Smooth muscle cell (in vitro differentiated cells): ENCODE data around the gene HAUS7. TPM values are rescaled to one million over a fixed set of nuclear protein-coding genes. Genes with fewer than 3 reads are reported as not detected.

Source experiments
- DNase-seq: peaks from one replicate; lab custom pipeline; 2025; ENCODE audit not compliant: unreplicated experiment; lab: John Stamatoyannopoulos, UW
- H2AFZ ChIP-seq: fragments of 200-600 bp; sonication (generic); 2 replicates; pipeline ENCODE4 v1.6.0; 2016; ENCODE audit warnings: antibody characterized with exemption, low read depth, mild to moderate bottlenecking
- H3F3A ChIP-seq: fragments of 200-600 bp; sonication (generic); 2 replicates; pipeline ENCODE4 v1.6.0; 2017; ENCODE audit warnings: antibody characterized with exemption, low read depth
- H3K27ac ChIP-seq: fragments of 200-600 bp; sonication (generic); 2 replicates; pipeline ENCODE4 v1.5.1; 2016; ENCODE audit warnings: low read depth, mild to moderate bottlenecking
- H3K27me3 ChIP-seq: fragments of 200-600 bp; sonication (generic); 2 replicates; pipeline ENCODE4 v1.6.1; 2016; ENCODE audit warnings: low read depth, mild to moderate bottlenecking
- H3K36me3 ChIP-seq: fragments of 200-600 bp; sonication (generic); 2 replicates; pipeline ENCODE4 v1.5.1; 2016; ENCODE audit warnings: low read depth
- H3K4me1 ChIP-seq: fragments of 200-600 bp; sonication (generic); 2 replicates; pipeline ENCODE4 v1.5.1; 2016; ENCODE audit warnings: low read depth
- H3K4me2 ChIP-seq: fragments of 200-600 bp; sonication (generic); 2 replicates; pipeline ENCODE4 v1.6.0; 2016; ENCODE audit warnings: mild to moderate bottlenecking
- H3K4me3 ChIP-seq: fragments of 200-600 bp; sonication (generic); 2 replicates; pipeline ENCODE4 v1.5.1; 2016; ENCODE audit warnings: mild to moderate bottlenecking
- H3K79me2 ChIP-seq: fragments of 200-600 bp; sonication (generic); 2 replicates; pipeline ENCODE4 v1.6.0; 2016; ENCODE audit warnings: low read depth, mild to moderate bottlenecking
- H3K9ac ChIP-seq: fragments of 200-600 bp; sonication (generic); 2 replicates; pipeline ENCODE4 v1.6.0; 2016; ENCODE audit warnings: low read depth
- H3K9me3 ChIP-seq: fragments of 200-600 bp; sonication (generic); replicated peaks from 2 replicates; pipeline ENCODE4 v1.5.1; 2016; ENCODE audit warnings: low read depth
- H4K20me1 ChIP-seq: fragments of 200-600 bp; sonication (generic); 2 replicates; pipeline ENCODE4 v1.6.0; 2016; ENCODE audit warnings: low read depth
- WGBS: methylation state at CpG from one replicate; pipeline ENCODE4 v1.1.7; 2016; ENCODE audit warnings: low lambda C conversion rate; 5-methylcytosine and 5-hydroxymethylcytosine counted together
- polyA plus RNA-seq: library from polyadenylated mRNA; unstranded; fragments of >200 nt; fragmentation: Nextera tagmentation; extraction: Ambion mirVana; gene quantifications from 2 replicates; pipeline ENCODE4 v1.2.1, GENCODE V29; 2016
- total RNA-seq: library from RNA; depleted of rRNA; stranded (reverse); fragments of >200 nt; gene quantifications from 2 replicates; pipeline ENCODE4 v1.2.3, GENCODE V29; 2014
- TF ChIP-seq, protein P1 (sequence below): fragments of 200-600 bp; sonication (generic); IDR thresholded peaks from 2 replicates; pipeline ENCODE4 v1.5.1; 2017; ENCODE audit warnings: borderline replicate concordance, mild to moderate bottlenecking, antibody characterized with exemption; ENCODE audit not compliant: insufficient read depth, poor library complexity, severe bottlenecking

Gene HAUS7
- total and polyA plus RNA-seq, 2 experiments from 2014 or later, result 18.5 to 27.4 TPM

DNA sequence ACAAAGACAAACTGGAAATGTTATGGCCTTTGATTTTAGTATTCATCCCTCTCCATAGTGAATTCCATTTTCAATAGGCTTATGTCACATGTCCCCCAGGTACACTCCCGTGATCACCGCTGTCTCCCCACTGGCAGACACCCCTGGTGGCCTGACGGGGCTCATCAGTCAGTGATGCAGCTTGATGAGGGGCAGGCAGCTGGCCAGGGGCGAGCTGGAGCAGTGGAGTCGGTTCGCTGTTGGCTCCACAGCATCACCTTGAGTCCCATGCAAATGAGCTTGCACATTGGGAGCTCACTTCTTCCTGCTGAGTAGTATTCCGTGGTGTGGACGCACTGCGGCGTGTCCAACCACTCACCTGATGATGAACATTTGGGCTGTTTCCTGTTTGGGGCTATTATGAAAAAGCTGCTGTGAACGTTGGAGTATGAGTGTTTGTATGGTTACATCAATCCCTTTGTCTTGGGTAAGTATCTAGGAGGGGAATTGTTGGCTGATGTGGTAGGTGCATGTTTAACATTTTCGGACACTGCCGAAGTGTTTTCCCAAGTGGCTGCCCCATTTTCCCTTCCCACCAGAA is 29.7 kb downstream of the HAUS7 start:
- no peak overlapping the region for H2AFZ ChIP-seq
- 83% methylated on average over 13 of the region's 13 CpGs for WGBS
- H3K27me3 ChIP-seq, result no peaks in the 10 kb centered on the region
- no peaks in the 10 kb centered on the region for H3K36me3 ChIP-seq
- H3F3A ChIP-seq, result no peaks in the 10 kb centered on the region
- TF ChIP-seq, protein P1, sequence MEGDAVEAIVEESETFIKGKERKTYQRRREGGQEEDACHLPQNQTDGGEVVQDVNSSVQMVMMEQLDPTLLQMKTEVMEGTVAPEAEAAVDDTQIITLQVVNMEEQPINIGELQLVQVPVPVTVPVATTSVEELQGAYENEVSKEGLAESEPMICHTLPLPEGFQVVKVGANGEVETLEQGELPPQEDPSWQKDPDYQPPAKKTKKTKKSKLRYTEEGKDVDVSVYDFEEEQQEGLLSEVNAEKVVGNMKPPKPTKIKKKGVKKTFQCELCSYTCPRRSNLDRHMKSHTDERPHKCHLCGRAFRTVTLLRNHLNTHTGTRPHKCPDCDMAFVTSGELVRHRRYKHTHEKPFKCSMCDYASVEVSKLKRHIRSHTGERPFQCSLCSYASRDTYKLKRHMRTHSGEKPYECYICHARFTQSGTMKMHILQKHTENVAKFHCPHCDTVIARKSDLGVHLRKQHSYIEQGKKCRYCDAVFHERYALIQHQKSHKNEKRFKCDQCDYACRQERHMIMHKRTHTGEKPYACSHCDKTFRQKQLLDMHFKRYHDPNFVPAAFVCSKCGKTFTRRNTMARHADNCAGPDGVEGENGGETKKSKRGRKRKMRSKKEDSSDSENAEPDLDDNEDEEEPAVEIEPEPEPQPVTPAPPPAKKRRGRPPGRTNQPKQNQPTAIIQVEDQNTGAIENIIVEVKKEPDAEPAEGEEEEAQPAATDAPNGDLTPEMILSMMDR, result no peak
- no peaks in the 10 kb centered on the region for H3K79me2 ChIP-seq
- no peak overlapping the region for H3K4me3 ChIP-seq
- no peak overlapping the region for H3K9ac ChIP-seq
- no peaks in the 10 kb centered on the region for H3K9me3 ChIP-seq
- no peak overlapping the region for H3K27ac ChIP-seq
- no peaks in the 10 kb centered on the region for H4K20me1 ChIP-seq
- no peak overlapping the region for H3K4me2 ChIP-seq
- no peak for DNase-seq
- no peaks in the 10 kb centered on the region for H3K4me1 ChIP-seq

DNA sequence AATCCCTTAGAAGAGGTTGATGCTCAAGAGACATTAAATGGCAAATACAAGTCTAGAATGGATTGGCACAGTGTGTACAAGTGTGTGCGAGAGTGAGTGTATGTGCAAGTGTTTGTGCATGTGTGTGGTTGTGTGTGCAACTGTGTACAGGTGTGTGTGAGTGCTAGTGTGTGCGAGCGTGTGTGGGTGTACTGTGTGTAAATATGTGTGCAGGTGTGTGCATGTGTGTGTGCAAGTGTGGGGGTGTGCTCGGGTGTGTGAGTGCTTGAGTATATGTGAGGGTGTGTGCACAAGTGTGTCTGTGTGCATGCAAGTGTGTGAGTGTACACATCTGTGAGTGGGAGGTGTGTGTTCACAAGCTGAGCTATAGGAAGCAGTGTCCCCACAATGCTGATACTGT is 30.4 kb downstream of the HAUS7 start:
- H3K79me2 ChIP-seq, result no peaks in the 10 kb centered on the region
- H3F3A ChIP-seq, result no peaks in the 10 kb centered on the region
- H3K9ac ChIP-seq, result no peak overlapping the region
- H3K27me3 ChIP-seq, result no peaks in the 10 kb centered on the region
- H3K4me2 ChIP-seq, result no peak overlapping the region
- H3K36me3 ChIP-seq, result no peaks in the 10 kb centered on the region
- no peak overlapping the region for H2AFZ ChIP-seq
- TF ChIP-seq, protein P1, result no peak
- H3K9me3 ChIP-seq, result no peaks in the 10 kb centered on the region
- no peak for DNase-seq
- H3K4me1 ChIP-seq, result no peaks in the 10 kb centered on the region
- no peak overlapping the region for H3K27ac ChIP-seq
- WGBS, result 91% methylated on average over 4 of the region's 4 CpGs
- no peaks in the 10 kb centered on the region for H4K20me1 ChIP-seq
- H3K4me3 ChIP-seq, result no peak overlapping the region

DNA sequence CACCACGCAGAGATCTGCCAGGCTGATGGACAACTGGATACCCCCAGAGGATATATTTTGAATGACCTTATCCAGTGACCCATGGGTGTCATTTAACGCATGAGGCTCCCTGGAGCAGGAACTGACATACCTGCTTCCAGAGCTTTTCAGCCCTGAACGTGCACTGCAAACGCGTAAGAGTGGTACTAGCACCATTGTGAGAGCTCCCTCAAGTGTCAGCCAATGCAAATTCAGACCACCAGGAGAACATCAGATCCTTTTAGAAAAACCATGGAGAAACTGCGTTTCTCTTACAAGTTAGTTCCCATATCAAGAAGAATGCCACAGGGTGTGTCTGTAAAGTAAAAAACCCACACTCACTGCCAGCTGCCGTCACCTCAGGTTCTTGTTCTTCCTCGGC is 31.8 kb downstream of the HAUS7 start:
- Histone ChIP-seq H3K4me2 (no peak overlapping the region), H3K36me3 (no peaks in the 10 kb centered on the region), H3K27ac (no peak overlapping the region), H3K4me1 (no peaks in the 10 kb centered on the region), H3K9ac (no peak overlapping the region), H3K9me3 (no peaks in the 10 kb centered on the region), H4K20me1 (no peaks in the 10 kb centered on the region), H3K79me2 (no peaks in the 10 kb centered on the region), H3F3A (no peaks in the 10 kb centered on the region), H2AFZ (no peak overlapping the region), H3K27me3 (no peaks in the 10 kb centered on the region), H3K4me3 (no peak overlapping the region)
- DNase-seq, result no peak
- WGBS, result 56% methylated on average over 8 of the region's 8 CpGs
- TF ChIP-seq, protein P1, result peak; percentile 19

DNA sequence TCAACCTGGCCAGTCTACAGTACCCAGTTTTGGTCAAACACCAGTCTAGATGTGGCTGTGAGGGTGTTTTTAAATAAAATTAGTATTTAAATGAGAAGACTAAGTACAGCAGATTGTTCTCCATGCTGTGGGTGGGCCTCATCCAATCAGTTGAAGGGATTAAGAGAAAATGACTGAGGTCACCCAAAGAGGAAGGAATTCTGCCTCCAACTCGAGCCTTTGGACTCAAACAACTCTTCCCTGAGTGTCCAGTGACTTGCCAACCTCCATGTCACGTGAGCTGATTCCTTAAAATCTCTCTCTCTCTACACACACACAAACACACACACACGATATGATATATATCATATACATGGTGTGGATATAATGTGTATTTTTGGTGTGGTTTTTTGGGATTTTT is 34.5 kb downstream of the HAUS7 start:
- Histone ChIP-seq H3K9ac (no peak overlapping the region), H2AFZ (no peak overlapping the region), H3K4me3 (no peak overlapping the region), H3K4me2 (no peak overlapping the region), H3K79me2 (no peaks in the 10 kb centered on the region), H3F3A (no peaks in the 10 kb centered on the region), H3K27ac (no peak overlapping the region), H3K4me1 (no peaks in the 10 kb centered on the region), H3K36me3 (no peaks in the 10 kb centered on the region), H3K9me3 (no peaks in the 10 kb centered on the region), H4K20me1 (no peaks in the 10 kb centered on the region), H3K27me3 (no peaks in the 10 kb centered on the region)
- DNase-seq, result no peak
- TF ChIP-seq, protein P1, result no peak
- WGBS, result 57% methylated on average over 3 of the region's 3 CpGs
